Endometrium (tissue), 2 donors: ENCODE measurements around the gene POLDIP2.

Experiments
- FAIRE-seq: peaks from 2 replicates; lab custom pipeline; 2012; peaks lifted over from hg19 to GRCh38; lab: Jason Lieb, UNC
- donor health status: control.
- donor health status: control.

Gene POLDIP2

DNA sequence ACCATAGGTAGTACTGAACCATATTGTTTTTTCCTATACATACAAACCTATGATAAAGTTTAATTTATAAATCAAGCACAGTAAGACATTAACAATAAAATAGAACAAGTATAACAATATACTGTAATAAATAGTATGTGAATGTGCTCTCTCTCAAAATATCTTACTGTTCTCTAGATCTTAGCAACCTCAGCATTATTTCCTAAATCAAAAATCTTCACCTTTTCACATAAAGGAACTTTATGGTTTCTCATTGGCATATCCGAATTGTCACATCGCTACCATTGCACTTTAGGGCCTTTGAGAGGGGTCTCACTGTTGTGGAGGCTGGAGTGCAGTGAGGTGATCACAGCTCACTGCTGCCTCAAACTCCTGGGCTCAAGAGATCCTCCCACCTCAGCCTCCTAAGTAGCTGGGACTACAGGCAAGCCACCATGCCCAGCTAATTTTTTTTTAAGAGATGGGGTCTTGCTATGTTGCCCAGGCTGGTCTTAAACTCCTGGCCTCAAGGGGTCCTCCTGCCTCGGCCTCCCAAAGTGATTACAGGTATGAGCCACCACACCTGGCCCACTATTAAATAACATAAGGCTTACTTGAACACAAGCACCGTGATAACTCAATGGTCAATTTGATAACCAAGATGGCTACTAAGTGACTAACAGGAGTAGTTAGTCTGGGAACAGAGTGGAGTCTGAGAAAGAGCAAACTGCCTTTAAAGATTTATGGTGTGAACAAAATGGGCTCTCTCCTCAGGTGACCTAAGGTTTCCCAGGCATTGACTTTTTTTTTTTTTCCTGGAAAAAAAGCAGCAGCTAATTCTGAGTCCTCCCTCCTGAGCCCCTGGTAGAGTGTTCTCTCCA lies 41.3 kb downstream of the POLDIP2 start:
- FAIRE-seq: no peak

DNA sequence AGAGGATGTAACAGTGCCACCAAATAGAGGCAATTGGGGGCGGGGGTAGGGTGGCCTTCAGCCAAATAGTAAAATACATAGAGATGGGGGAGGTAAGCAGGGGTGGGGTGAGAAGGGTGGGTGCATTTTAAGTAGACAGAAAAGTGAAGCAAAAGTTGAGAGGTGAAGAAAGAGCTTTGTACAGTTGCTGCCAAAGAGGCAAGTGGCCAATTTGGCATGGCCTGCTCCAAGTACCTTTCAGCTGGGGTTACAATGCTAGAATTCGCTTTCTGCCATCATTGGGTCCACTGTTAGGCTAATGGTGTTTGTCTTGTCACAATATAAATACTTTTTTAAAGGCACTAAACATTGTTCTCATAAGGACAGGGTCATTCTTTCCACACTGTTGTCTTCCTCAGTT lies 43.5 kb downstream of the POLDIP2 start:
- FAIRE-seq: no peak

DNA sequence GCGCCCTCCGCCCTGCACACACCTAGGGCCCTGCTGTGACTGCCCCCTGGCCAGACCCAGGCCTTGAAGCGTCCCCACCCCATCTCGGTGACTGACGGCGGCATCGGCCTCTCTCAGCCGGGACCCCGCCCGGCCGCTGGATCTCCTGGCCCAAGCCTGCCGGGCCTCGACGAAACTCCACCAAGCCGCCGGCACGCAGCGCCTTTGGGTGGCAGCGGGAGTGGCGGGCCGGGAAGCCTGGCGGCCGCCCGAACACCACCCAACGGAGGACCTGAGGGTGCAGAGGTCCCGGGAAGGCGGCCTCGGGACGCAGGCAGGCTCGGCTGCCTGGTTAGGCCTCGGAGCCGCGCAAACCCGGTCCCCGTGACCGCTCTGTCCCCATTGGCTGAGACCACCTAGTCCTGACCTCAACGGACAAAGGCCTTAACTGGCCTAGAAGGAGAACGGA lies 50.3 kb downstream of the POLDIP2 start:
- FAIRE-seq: no peak

DNA sequence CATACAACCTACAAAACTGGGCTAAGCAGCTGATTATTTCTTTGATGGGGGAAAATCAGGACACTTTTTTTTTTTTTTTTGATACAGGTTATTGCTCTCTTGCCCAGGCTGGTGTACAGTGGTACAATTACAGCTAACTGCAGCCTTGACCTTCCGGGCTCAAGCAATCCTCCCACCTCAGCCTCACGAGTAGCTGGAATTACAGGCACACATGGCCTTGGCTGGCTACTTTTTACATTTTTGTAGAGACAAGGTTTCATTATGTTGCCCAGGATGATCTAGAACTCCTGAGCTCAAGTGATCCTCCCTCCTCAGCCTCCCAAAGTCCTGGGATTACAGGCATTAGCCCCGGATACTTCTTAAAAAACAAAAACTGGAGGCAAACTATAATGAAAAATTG lies 58.9 kb downstream of the POLDIP2 start:
- FAIRE-seq: no peak
